ENCODE results near the gene TAS1R2. TPM values are rescaled to one million over a fixed set of nuclear protein-coding genes. Genes with fewer than 3 reads are reported as not detected.
A peak's percentile ranks its signal among the peaks of the same experiment; 100 is the strongest.

Gene TAS1R2
- total RNA-seq, 1 donor from 2014 or later: not detected

DNA sequence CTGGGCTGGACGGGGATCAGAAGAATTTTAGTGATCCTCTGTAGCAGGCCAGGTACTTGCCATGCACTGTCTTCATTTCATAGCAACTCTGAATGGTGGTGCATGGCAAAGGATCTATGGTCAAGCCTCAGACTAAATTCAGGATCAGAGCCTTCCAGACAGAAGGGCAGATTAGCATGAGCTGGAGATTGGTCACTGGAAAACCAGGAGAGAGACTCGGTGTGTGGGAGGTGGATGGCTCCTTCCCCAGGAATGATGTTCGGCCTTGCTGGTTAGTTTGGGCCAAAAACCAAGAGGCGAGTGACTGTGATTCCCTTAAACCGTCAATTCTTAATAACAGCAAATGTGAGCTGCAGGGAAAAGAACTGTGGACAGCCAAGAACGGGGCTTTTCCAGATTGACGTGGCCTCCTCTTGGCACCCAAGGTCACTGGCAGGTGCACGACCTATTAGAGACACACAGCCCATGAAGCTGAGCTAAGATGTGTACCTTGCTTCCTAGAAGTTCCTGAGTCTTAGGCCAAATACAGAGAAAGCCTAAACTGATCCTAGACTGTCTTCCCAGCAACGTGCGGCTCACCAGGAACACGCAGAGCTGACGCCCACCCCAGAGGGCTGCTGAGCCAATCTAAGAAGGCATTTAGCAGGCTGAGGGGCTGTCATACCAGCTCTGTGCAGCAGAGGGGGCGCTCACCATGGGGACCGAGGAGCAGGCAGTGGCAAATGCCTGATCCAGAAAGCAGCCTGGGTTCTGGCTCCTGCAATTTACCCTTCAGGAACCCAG lies 24.4 kb upstream of the TAS1R2 start:
- no peak overlapping the region for H3K4me3 Mint-ChIP-seq (ENCODE audit: unreplicated experiment)
- peaks cover 2% of the 10 kb centered on the region for H3K9me3 Mint-ChIP-seq (ENCODE audit: unreplicated experiment)
- Histone ChIP-seq H3K9me3 (ENCODE audit: insufficient read depth, low read depth, low read length) (no peaks in the 10 kb centered on the region), H3K9ac (ENCODE audit: low read length) (no peak overlapping the region), H3K27me3 (ENCODE audit: insufficient read depth, low read length) (no peaks in the 10 kb centered on the region), H3K27ac (ENCODE audit: low read depth, low read length) (no peak overlapping the region), H3K4me2 (ENCODE audit: low read length) (no peak overlapping the region), H3K79me2 (ENCODE audit: insufficient read depth, low read length) (no peaks in the 10 kb centered on the region), H3K4me3 (ENCODE audit: insufficient read depth, low read depth, low read length) (no peak overlapping the region), H4K20me1 (ENCODE audit: insufficient read depth, low read length) (peaks cover 3% of the 10 kb centered on the region), H3K36me3 (ENCODE audit: insufficient read depth, low read length) (no peaks in the 10 kb centered on the region), H3K4me1 (ENCODE audit: insufficient read depth, low read length) (peaks cover 9% of the 10 kb centered on the region), H2AFZ (ENCODE audit: low read depth, low read length) (no peak overlapping the region)
- peaks cover 21% of the 10 kb centered on the region for H3K36me3 Mint-ChIP-seq (ENCODE audit: low read depth, unreplicated experiment)
- DNase-seq (ENCODE audit: low read depth) (peak; percentile 61), FAIRE-seq (no peak)
- TF ChIP-seq CTCF (IDR thresholded peaks at IDR 0.05; ENCODE audit: insufficient read depth, low read depth, low read length) (peak; percentile 84), EZH2 (IDR thresholded peaks at IDR 0.05; ENCODE audit: insufficient read depth, low read length) (no peak)
- no peak overlapping the region for H3K27ac Mint-ChIP-seq (ENCODE audit: unreplicated experiment)
- peaks cover 11% of the 10 kb centered on the region for H3K4me1 Mint-ChIP-seq (ENCODE audit: low read depth, unreplicated experiment)
- H3K27me3 Mint-ChIP-seq (ENCODE audit: low read depth, unreplicated experiment): peaks cover 9% of the 10 kb centered on the region

DNA sequence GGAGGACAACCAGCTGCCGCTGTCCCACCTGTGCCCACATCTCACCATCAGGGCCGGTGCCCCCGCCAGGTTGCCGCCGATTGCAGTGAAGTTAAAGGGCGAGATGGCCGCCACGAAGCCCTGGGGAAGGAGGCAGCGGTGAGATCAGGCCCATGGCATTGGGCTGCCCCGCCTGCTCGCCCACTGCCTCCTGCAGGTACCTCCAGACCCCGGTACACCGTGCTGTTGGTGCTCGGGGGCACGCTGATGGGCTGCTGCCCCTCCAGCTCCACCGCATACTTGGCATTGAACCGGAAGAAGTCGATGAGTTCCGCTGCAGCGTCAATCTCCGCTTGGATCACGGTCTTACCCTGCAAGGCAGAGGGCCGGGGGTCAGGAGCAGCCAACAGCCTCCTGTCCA lies 23.6 kb upstream of the TAS1R2 start:
- H3K27ac Mint-ChIP-seq (ENCODE audit: unreplicated experiment): no peak overlapping the region
- Histone ChIP-seq H3K9me3 (ENCODE audit: insufficient read depth, low read depth, low read length) (no peaks in the 10 kb centered on the region), H3K9ac (ENCODE audit: low read length) (no peak overlapping the region), H2AFZ (ENCODE audit: low read depth, low read length) (no peak overlapping the region), H3K27me3 (ENCODE audit: insufficient read depth, low read length) (no peaks in the 10 kb centered on the region), H3K4me1 (ENCODE audit: insufficient read depth, low read length) (peaks cover 9% of the 10 kb centered on the region), H3K4me3 (ENCODE audit: insufficient read depth, low read depth, low read length) (no peak overlapping the region), H4K20me1 (ENCODE audit: insufficient read depth, low read length) (peaks cover 3% of the 10 kb centered on the region), H3K79me2 (ENCODE audit: insufficient read depth, low read length) (no peaks in the 10 kb centered on the region), H3K4me2 (ENCODE audit: low read length) (no peak overlapping the region), H3K27ac (ENCODE audit: low read depth, low read length) (no peak overlapping the region), H3K36me3 (ENCODE audit: insufficient read depth, low read length) (no peaks in the 10 kb centered on the region)
- TF ChIP-seq EZH2 (IDR thresholded peaks at IDR 0.05; ENCODE audit: insufficient read depth, low read length) (no peak), CTCF (IDR thresholded peaks at IDR 0.05; ENCODE audit: insufficient read depth, low read depth, low read length) (no peak)
- H3K9me3 Mint-ChIP-seq (ENCODE audit: unreplicated experiment): peaks cover 2% of the 10 kb centered on the region
- peaks cover 21% of the 10 kb centered on the region for H3K36me3 Mint-ChIP-seq (ENCODE audit: low read depth, unreplicated experiment)
- H3K27me3 Mint-ChIP-seq (ENCODE audit: low read depth, unreplicated experiment): peaks cover 9% of the 10 kb centered on the region
- DNase-seq (ENCODE audit: low read depth) (no peak), FAIRE-seq (no peak)
- peaks cover 11% of the 10 kb centered on the region for H3K4me1 Mint-ChIP-seq (ENCODE audit: low read depth, unreplicated experiment)
- no peak overlapping the region for H3K4me3 Mint-ChIP-seq (ENCODE audit: unreplicated experiment)

DNA sequence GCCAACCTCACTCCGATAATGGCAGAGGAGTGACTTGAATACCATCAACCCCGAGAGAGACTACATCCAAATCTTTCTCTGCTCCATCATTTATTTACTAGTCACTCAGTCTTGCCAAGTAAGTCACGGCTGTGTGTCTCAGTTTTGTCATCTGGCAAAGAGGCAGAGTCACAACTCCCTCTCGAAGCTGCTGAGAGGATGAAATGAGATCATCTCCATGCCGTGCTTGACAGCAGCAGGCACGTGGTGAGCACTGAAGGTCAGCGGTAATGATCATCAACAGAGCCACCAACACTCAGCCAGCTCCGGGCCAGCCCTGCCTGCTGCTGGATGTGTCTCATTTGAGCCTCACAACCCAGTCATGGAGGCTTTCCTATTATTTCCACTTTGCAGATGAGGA lies 23.0 kb upstream of the TAS1R2 start:
- H3K27ac ChIP-seq (ENCODE audit: low read depth, low read length): no peak overlapping the region
- H3K9me3 ChIP-seq (ENCODE audit: insufficient read depth, low read depth, low read length): no peaks in the 10 kb centered on the region
- Mint-ChIP-seq H3K4me1 (ENCODE audit: low read depth, unreplicated experiment) (peaks cover 11% of the 10 kb centered on the region), H3K27ac (ENCODE audit: unreplicated experiment) (no peak overlapping the region), H3K27me3 (ENCODE audit: low read depth, unreplicated experiment) (peaks cover 9% of the 10 kb centered on the region), H3K4me3 (ENCODE audit: unreplicated experiment) (no peak overlapping the region), H3K9me3 (ENCODE audit: unreplicated experiment) (peaks cover 2% of the 10 kb centered on the region), H3K36me3 (ENCODE audit: low read depth, unreplicated experiment) (peaks cover 21% of the 10 kb centered on the region)
- H3K36me3 ChIP-seq (ENCODE audit: insufficient read depth, low read length): no peaks in the 10 kb centered on the region
- H3K27me3 ChIP-seq (ENCODE audit: insufficient read depth, low read length): no peaks in the 10 kb centered on the region
- DNase-seq (ENCODE audit: low read depth) (peak; percentile 41), FAIRE-seq (no peak)
- H3K4me2 ChIP-seq (ENCODE audit: low read length): no peak overlapping the region
- H3K4me1 ChIP-seq (ENCODE audit: insufficient read depth, low read length): peaks cover 9% of the 10 kb centered on the region
- H3K79me2 ChIP-seq (ENCODE audit: insufficient read depth, low read length): no peaks in the 10 kb centered on the region
- no peak overlapping the region for H2AFZ ChIP-seq (ENCODE audit: low read depth, low read length)
- H4K20me1 ChIP-seq (ENCODE audit: insufficient read depth, low read length): peaks cover 3% of the 10 kb centered on the region
- no peak overlapping the region for H3K9ac ChIP-seq (ENCODE audit: low read length)
- no peak overlapping the region for H3K4me3 ChIP-seq (ENCODE audit: insufficient read depth, low read depth, low read length)
- TF ChIP-seq EZH2 (IDR thresholded peaks at IDR 0.05; ENCODE audit: insufficient read depth, low read length) (no peak), CTCF (IDR thresholded peaks at IDR 0.05; ENCODE audit: insufficient read depth, low read depth, low read length) (no peak)
